ENCODE measurements around the gene ASCL3.
"Not testable (repeated sequence)": the region's sequence is repeated elsewhere in the genome, so short reads cannot be mapped to it uniquely, and the experiment has no call there.

The ASCL3 gene, protein sequence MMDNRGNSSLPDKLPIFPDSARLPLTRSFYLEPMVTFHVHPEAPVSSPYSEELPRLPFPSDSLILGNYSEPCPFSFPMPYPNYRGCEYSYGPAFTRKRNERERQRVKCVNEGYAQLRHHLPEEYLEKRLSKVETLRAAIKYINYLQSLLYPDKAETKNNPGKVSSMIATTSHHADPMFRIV

DNA sequence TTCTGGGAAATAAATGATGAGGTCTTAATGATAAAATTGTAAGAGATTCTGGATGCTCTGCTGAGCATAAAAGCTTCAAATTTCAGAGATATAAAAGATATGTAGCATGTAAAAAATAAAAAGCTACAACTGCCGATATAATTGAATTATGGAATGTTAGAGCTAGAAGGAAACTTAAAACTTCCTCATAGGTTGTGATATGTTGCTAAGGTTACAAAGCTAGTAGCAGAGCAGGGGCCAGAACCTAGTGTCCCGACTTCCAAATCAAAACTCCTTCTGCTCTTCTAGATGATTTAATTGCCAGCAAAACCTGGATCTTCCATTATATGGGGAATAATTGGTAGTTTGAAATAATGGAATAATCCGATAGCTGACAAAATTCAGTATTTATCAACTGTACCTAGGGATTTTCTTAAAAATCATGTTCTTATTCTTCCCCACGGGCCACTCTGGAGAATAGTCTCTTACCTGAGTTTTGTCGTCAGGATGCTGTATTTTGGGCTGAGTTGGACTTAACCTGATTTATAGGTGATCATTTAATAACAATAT lies at the start of gene ASCL3:
ASCL3 (minus strand) TSS at position 499 of the 549 bp plus-strand sequence. CDS start 4,855 bp downstream, outside the sequence.
- no peak for DNase-seq

DNA sequence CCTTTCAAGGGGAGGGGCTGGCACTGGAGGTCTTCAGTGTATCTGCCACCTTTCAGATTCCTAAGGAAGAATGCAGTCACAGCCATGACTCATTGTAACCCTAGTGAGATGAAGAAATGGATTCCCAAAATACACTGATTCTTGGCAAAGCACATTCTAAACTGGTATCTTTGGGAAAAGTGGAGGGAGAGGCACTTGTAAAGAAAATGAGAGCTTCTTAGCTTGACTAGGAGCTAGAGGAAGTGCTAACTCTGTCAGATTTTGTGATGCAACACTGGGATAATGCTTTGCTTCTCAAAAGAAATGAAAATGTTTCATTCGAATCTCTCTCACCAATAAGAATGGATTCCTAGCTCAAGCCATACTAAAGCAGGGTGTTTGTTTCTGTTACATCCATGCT lies 46.6 kb upstream of the ASCL3 start:
- DNase-seq = no peak

DNA sequence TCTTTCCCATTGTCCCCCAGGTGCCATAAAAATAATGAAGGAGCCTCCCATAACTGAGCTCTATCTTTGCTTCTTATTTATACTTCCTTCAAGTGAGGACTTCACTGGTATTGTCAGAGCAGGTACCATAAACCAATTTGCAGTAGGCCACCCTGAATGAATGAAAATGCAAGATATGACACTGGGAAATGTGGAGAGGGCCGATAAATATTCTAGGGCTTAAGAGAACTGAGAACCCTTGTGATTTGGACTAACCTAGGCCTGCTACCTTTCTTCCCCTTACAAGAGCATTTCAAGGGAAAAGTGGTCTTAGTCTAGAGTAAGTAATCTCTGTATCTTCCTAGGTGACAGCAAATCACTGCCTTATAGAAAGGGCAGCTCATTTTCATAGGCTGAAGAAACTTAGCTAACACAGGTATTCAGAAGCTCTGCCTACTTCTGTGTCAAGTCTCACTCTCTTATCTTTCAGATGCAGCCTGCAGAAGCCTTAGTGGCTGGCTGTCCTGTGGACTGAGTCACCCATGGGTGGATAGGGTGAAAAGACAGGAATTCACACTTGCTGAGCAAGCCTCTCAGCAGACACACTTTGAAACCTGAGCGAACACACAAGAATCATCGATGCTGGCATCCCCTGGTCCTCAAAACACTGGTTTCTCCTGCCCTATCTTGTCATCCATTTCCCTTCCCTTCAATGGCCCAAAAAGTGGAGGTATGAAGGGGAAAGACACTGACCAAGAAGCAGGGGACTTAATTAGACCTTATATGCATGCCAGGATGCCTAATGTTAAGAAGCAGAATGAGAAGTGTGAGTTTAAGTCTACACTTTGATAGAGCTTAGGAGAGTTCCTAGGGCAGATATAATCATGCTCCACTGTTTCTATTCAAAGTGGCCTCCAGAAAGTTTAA lies 45.8 kb upstream of the ASCL3 start:
- no peak for DNase-seq

DNA sequence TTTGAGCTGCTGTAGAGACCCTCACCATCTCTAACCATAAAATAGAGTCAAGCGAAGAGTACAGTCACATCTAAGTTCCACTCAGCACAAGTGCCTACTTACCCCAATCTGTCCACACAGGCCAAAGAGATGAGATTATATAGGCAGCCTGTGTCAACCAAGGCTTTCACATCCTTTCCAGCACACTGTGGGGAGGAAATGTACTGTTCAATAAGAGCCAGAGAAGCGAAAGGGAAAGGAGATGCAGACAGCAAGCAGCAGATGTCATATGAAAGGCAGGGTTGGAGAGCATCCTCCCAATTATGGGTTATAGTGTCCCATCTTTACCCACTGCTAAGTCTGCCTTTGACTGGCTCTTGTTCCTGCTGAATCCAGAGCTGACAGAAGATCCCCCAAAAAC lies 44.6 kb upstream of the ASCL3 start:
- no peak for DNase-seq

DNA sequence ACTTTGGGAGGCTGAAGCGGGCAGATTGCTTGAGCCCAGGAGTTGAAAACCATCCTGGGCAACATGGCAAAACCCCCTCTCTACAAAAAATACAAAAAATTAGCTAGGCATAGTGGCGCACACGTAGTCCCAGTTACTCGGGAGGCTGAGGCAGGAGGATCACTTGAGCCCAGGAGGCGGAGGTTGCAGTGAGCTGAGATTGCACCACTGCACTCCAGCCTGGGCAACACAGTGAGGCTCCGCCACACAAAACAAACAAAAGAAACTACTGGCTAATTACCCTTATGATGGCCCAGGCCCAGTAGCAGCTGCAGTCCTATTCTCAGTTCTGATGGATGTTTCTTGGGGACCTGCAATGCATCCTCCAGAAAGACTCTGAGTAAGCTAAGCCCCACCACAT lies 44.0 kb upstream of the ASCL3 start:
- not testable (repeated sequence) for DNase-seq

DNA sequence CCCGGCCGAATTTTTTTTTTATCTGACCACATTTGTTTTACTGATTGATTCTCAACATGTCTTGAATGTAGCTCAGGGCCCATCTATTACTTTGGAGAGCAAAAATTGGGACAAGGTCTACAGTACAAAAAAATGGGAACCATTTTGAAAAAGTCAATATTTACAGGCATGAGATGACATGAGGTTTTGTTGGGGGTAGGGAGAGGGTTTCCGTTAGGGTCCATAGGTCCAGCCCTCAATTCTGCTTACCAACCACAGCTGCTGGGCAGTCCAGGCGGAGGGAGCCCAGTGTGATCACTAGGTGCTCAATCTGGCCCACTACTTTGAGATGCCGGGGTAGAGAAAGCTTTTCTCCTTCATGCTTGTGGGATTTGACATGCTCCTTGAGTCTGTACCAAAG lies 42.6 kb upstream of the ASCL3 start:
- DNase-seq = no peak

DNA sequence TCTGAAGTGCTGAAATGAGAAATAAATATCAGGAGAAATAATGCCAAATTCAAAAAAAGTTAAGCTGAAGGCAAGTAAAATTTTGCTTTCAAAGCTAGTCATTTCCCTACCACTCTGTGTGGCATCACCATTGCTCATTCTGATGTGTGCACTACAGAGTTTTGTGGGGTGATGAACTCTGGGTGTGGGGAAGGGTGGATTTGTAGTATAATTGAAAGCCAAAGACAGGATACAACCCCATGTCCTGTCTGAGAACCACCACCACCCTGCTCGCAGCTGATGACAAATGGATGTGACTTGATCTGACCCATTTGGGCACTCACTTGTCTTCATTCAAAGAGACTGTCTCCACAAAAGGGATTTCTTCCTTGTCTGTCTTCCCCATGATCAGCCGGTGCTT lies 40.7 kb upstream of the ASCL3 start:
- no peak for DNase-seq

DNA sequence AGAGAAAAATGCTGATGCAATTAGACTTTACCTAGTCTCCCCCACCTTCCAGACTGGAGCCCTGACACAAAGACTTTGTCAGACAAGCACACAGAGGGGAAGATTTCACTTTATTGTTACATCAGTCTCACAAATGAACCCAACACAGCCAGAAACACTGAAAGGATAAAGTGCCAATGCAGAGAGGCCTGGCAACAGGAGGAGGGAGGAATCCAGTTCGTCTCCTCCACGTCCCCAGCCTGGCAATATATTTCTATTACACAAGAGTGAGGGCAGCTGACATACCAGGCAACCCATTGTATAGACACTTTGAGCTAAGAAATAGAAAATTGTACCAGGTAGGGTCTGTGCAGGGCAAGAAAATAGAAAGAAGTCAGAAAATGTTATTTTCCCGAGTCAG lies 37.7 kb upstream of the ASCL3 start:
- DNase-seq = no peak

DNA sequence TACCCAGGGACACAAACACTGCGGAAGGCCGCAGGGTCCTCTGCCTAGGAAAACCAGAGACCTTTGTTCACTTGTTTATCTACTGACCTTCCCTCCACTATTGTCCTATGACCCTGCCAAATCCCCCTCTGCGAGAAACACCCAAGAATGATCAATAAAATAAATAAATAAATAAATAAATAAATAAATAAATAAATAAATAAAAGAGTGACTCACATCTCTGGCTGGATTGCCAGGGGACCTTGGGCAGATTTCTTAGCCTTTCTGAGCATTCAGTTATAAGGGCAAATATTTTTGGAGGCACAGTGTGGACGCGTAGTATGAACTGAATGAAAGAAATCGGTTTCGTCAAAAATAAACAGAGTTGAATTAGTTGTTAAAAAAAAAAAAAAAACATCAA lies 36.5 kb upstream of the ASCL3 start:
- DNase-seq = not testable (repeated sequence)

DNA sequence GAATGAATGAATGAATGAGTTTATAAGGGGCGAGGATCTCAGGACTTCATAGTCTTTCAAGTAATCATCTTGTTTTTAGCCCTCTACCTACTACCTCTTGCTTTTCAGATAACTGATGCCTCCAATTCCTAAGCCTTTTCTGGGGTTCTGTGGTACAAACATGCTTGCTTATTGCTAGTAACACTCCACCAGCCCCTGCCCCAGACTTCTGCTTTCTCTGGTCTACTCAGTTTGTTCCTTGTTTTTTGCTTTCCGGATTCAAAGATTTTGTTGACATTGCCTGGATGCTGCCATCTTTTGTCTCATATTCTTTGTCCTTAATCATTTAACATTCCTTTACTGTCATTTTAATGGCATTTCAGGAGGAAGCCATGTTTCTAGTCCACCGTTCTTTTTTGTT lies 30.3 kb upstream of the ASCL3 start:
- no peak for DNase-seq

DNA sequence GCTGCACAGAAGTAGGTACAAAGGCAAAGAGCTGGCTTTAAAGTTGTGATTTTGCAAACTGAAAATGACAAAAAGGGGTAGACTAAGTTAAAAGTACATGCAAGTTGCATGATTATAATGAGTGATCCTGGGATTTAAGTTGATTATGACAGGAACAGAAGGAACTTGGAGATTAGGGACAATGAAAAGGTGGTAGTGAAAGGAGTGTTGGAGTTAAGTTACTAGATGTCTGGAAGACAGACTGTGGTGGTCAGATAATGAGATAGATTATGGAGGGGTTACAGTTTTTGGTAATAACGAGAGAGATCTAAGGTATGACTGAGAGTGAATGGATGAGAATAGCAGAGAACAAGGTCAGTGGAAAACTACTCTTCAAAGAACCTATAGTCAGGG lies 29.1 kb upstream of the ASCL3 start:
- no peak for DNase-seq

DNA sequence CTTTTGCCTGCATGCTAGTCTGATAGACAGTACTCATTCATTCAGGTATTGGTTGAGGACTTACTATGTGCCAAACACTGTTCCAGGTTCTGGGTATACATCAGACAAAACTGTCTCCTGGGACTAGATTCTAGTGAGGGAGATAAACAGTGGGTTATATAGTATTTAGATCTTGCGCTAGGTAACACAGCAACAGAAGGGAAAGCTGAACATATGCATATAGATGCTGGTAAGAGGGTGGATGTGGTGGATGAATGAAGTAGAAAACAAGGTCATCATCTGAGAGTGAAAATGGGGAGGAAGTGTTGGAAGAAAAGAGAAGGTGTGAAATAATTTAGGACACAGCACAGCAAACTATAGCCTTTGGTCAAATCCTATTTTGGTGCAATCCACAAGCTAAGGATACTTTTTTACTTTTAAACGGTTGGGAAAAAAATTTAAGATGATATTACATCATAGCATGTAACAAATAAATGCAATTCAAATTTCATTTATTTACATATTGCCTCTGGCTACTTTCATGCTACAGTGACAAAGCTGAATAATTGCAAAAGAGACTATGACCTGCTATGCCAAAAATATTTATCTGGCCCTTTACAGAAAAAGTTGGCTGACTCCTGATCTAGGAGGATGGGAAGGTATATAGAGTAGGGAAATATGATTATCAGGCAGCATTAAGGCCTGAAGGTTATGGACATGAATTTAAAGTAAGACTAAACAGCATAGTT lies 28.5 kb upstream of the ASCL3 start:
- DNase-seq = no peak

DNA sequence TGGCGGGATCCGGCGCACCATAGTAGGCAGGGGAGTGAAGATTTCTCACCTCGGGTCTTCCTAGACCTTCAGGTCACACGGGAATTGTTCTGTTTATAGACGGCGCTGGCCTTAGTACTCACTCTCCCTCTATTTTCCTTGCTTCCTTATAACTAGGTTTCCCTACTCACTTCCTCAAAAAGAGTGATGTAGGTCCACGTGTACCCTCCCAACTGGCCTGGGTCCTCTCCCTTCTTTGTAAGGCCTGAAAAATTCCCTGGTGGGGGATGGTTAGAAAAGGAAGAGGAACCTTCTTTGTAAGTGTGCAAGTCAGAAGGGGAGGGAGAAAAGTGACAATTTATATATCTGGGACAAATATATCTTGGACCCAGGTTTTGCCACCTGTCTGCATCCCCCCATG lies 24.4 kb upstream of the ASCL3 start:
- DNase-seq = no peak

DNA sequence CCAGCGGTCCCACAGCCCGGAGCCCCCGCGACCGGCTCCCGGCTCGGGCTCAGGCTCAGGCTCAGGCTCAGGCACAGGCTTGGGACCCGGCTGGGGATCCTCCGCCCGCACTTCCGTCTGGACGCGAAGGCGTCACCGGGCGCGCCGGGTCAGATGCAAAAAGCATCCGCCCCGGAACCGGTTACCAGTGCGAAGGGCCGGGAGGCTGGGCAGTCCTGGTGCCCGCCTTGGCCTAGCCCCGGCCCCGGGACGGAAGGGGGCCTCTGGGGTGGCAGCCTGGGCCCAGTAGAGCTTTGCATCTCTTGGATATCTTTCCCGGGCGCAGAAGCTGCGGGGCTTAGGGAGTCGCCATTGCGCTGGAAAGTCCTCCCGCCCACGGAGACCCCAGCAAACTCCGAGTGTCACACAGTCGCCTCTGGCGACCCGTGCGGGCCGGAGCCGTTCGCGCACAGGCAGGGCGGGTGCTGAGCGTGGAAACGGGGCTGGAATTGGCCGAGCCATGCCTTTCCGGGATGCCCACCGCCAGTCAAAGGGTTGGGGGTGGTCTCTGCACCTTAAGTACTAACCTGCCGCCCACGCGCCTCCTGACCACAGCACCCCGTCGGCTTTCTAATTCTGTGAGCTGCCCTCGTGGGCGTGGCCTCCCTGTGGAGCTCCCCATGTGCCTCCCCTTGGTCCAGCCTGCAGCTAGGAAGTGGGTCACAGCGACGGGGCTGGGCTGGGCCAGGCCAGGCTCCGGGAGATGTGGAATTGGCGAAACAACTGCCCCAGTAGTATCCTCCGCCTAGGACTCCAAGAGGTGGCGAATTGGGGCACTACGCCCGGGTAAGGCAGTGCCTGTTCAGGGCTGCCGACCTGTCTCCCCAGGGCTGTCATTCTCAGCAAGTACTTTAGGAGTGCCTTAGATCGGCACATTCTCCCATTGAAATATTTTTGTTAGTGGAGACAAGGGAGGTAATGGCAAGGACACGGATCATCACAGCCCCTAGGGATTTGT lies 21.8 kb upstream of the ASCL3 start, which contains the start of gene TMEM9B:
TMEM9B (minus strand) TSS at position 119 of the 997 bp plus-strand sequence. CDS start 129 bp downstream, outside the sequence.
- peak; percentile 85 to 96 for DNase-seq

DNA sequence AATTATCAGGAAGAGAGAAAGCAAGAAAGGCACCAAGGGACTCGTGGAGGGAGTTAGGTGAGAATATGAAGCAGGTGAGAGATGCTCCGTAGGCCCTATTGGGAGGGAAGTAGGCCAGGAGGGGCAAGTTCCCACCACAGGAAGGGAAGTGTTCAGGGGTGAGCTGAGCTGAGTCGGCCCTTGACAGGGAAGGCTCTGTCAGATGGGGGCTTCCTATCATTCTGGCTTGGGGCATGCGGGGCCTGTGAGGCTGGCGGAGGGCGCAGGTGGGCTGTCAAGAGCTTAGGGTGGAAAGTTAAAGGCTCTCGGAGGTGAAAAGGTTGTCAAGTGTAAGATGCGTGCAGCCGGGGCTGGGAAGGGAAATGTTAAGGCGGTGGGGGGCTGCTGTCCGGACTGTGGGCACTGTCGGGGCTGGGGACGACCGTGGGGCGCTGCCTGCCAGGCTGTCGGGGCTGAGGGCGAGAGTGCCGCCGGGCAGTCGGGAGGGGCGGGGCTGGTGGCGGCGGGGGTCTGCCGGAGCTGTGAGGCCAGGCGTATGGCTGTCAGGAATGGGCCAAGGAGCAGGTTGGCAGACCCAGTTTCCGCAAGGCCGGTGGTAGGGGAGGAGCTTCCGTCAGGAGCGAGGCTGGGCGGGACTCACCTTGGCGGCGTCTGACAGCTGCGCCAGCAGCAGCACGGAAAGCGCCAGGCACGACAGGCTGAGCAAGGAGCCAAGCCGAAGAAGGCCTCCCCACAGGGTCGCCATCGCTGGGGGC lies 20.9 kb upstream of the ASCL3 start:
- peak; percentile 84 to 96 for DNase-seq

DNA sequence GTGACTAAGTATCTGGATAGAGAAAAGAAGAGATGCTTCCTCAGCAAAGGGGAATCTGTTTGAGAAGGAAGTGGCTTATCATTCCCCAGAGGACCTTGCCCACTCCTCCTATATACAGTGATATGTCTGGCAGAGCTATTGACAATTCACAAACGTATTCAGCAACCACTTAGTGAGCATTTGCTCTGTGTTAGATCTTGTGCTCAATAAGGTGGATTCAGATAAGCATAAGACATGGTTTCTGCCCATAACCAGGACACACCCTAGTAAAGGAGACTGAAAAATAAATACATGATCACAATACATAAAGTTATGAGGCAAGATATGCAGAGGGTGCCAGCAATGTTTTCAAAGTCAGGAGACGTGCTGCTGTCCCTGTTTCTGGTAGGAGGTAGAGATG lies 20.0 kb upstream of the ASCL3 start:
- DNase-seq = no peak

DNA sequence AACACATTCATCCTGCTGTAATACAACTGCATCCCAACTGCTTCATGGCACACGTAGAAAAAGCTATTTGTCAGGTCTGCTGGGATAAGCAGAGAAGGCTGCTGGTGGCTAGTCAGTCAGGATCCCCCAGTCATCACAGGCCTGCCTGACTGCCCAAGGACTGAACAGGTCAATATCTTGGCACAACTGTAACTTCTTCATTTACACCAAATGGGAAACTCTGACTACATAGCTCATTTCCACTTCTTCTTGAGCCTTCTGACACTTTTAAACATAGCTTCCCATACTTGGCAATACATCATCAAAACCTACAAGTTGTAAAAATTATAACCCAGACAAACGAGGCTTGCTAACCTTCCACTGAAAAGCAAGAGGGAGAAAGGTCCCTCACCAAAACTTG lies 18.6 kb upstream of the ASCL3 start:
- no peak for DNase-seq

DNA sequence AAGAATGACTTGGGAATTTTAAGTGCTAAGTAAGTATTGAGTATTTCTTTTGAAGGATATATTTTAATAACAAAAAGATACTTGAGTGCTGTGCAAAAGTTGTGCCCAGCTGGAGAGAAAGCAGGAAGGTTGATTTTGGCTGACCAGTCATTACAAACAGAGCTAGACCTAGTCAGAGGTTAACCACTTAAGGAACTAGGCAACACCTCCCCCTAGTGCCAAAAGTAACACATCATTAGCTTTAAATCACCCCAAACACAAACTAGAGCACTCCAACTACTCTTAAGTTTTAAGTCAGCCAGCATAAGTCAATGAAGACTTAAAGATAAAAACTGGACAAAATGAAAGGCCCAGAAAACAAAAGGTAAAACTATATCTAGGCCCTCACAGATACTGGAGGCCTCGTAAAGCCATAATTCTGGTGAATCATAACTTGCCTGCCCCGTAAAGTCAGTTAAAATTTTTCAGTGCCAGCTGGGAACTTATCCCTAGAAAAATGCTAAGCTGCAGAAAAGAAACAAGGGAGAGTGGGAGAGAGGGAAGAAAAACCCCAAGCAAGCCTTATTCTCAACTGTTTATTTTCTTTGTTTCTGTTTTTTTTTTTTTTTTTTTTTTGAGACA lies 16.8 kb upstream of the ASCL3 start:
- DNase-seq = no peak

DNA sequence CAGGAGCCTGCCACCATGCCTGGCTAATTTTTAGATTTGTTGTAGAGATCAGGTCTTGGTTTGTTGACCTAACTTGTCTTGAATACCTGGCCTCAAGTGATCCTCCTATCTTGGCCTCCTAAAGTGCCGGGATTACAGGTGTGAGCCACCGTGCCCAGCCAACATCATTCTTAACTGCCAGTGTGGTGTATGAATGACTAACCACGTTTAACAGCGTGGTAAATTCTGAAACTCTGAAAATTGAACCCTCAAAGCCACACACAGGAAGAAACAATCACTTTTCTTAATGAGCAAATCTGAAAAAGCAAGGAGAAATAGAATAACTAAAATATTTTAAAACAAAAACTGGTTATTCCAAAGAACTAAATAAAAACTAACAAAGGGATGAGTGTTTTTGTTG lies 14.0 kb upstream of the ASCL3 start:
- DNase-seq = no peak

DNA sequence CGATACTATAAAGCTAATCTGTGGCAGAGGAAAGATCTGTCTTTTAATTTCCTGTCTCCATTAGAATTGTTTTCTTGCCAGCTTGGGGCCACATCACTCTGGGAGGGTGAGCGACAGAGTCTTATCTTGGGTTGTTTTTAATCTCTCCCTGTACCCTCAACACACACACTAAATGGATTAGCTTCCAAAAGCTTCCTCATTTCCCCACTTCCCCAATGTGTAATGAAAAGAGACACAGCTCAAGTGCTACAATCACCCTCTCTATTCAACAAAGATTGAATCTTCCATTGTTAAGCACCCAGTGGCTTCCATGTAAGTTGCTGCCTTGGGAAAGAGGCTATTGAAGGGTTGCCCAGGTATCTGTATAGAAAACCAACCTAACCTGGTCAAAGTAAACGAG lies 6.1 kb upstream of the ASCL3 start:
- DNase-seq = no peak

Measured in NCI-H187 (cell line).